ENCODE data around the gene FXYD3. TPM values are rescaled to one million over a fixed set of nuclear protein-coding genes. Genes with fewer than 3 reads are reported as not detected.
A peak's percentile ranks its signal among the peaks of the same experiment; 100 is the strongest.

Gene FXYD3
- total RNA-seq, 6 experiments from 2014 or later = 1.0 TPM; not detected in 5

- TF ChIP-seq CTCF (IDR thresholded peaks at IDR 0.05) (no peak), POLR2A (IDR thresholded peaks at IDR 0.05) (no peak)
- H3K27me3 ChIP-seq = no peaks in the 10 kb centered on the region
- H3K36me3 ChIP-seq = no peaks in the 10 kb centered on the region
- H3K27ac ChIP-seq = no peak overlapping the region
- intact Hi-C loops (cut with DNase I) = no loop called here
- ATAC-seq (peak in 1 of 4 donors; percentile 55), DNase-seq (no peak)
- H3K4me1 ChIP-seq = peaks cover 0 to 21% (median 8%) of the 10 kb centered on the region in 4 donors
- H3K4me3 ChIP-seq = no peak overlapping the region
- WGBS (ENCODE audit: insufficient coverage, low coverage, low lambda C conversion rate, missing lambda C conversion rate) = 80% methylated on average over 3 of the region's 8 CpGs
- no peaks in the 10 kb centered on the region for H3K9me3 ChIP-seq
Observed at GRCh38 chr19:35088131-35088913, 27.3 kb upstream of the FXYD3 start.

GRCh38 chr19:35089554-35089953 lies 26.1 kb upstream of the FXYD3 start:
- DNase-seq (no peak), ATAC-seq (peak; percentile 33 to 55 (median 43))
- Histone ChIP-seq H3K4me3 (peak overlapping the region in 1 of 3 donors; percentile 40), H3K27me3 (no peaks in the 10 kb centered on the region), H3K36me3 (no peaks in the 10 kb centered on the region), H3K27ac (peak overlapping the region in 1 of 3 donors; percentile 70), H3K4me1 (peaks cover 0 to 21% (median 8%) of the 10 kb centered on the region in 4 donors), H3K9me3 (no peaks in the 10 kb centered on the region)
- intact Hi-C loops (cut with DNase I) = no loop called here
- TF ChIP-seq POLR2A (IDR thresholded peaks at IDR 0.05) (no peak), CTCF (IDR thresholded peaks at IDR 0.05) (no peak)
- WGBS (ENCODE audit: insufficient coverage, low coverage, low lambda C conversion rate, missing lambda C conversion rate) = 38% methylated on average over 8 of the region's 8 CpGs

DNA sequence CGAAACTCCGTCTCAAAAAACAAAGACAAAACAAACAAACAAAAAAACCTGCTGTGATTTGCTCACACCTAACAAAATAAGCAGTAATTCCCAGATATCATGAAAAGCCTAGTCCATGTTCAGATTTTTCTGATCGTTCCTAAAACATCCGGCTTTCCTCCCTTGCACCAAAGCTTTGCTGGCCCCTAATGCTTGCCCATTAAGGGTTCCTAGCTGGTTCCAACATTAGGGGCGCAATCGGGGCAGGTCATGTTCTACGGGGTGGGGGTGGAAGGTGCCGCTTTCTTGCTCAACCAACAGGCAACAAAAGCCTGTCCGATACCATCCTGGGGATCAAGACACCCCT lies 25.5 kb upstream of the FXYD3 start:
- no peaks in the 10 kb centered on the region for H3K36me3 ChIP-seq
- DNase-seq (no peak), ATAC-seq (peak; percentile 18 to 44 (median 18))
- intact Hi-C loops (cut with DNase I) = no loop called here
- 15% methylated on average over 6 of the region's 9 CpGs for WGBS (ENCODE audit: insufficient coverage, low coverage, low lambda C conversion rate, missing lambda C conversion rate)
- peak overlapping the region; percentile 23 to 40 (median 38) for H3K4me3 ChIP-seq
- no peak for TF ChIP-seq POLR2A (IDR thresholded peaks at IDR 0.05)
- TF ChIP-seq CTCF (IDR thresholded peaks at IDR 0.05) = no peak
- peak overlapping the region in 2 of 3 donors; percentile 31 to 70 for H3K27ac ChIP-seq
- H3K27me3 ChIP-seq = no peaks in the 10 kb centered on the region
- H3K4me1 ChIP-seq = peaks cover 0 to 21% (median 8%) of the 10 kb centered on the region in 4 donors
- H3K9me3 ChIP-seq = no peaks in the 10 kb centered on the region

- 0% methylated on average over 19 of the region's 36 CpGs for WGBS (ENCODE audit: insufficient coverage, low coverage, low lambda C conversion rate, missing lambda C conversion rate)
- Histone ChIP-seq H3K4me3 (peak overlapping the region; percentile 23 to 40 (median 38)), H3K36me3 (no peaks in the 10 kb centered on the region), H3K4me1 (peaks cover 0 to 21% (median 8%) of the 10 kb centered on the region in 4 donors), H3K27me3 (no peaks in the 10 kb centered on the region), H3K9me3 (no peaks in the 10 kb centered on the region), H3K27ac (peak overlapping the region in 2 of 3 donors; percentile 32 to 70)
- TF ChIP-seq CTCF (IDR thresholded peaks at IDR 0.05) = peak; percentile 59 to 71 (median 70)
- TF ChIP-seq POLR2A (IDR thresholded peaks at IDR 0.05) = no peak
- ATAC-seq = peak; percentile 90 to 96 (median 92)
- DNase-seq = peak; percentile 59 to 86 (median 73)
- intact Hi-C loops (cut with DNase I) = no loop called here
Observed at GRCh38 chr19:35090506-35091214, 25.0 kb upstream of the FXYD3 start.

Measured in right lobe of liver (tissue), 6 donors.